ENCODE results near the gene MXRA7. TPM values are rescaled to one million over a fixed set of nuclear protein-coding genes. Genes with fewer than 3 reads are reported as not detected.
"Not testable (repeated sequence)": the region's sequence is repeated elsewhere in the genome, so short reads cannot be mapped to it uniquely, and the experiment has no call there.

Gene MXRA7
- total RNA-seq, 1 experiment from 2014 or later = 96.7 TPM

GRCh38 chr17:76700617-76701470 lies 9.9 kb downstream of the MXRA7 start:
- in situ Hi-C loops (cut with HindIII; ENCODE audit: low sequenced_read_pairs) = no loop called here
- DNase-seq (ENCODE audit: low spot score) = peak; percentile 79

GRCh38 chr17:76700270-76700616 lies 10.5 kb downstream of the MXRA7 start:
- DNase-seq (ENCODE audit: low spot score) = no peak
- in situ Hi-C loops (cut with HindIII; ENCODE audit: low sequenced_read_pairs) = no loop called here

GRCh38 chr17:76698466-76698977 lies 12.2 kb downstream of the MXRA7 start:
- in situ Hi-C loops (cut with HindIII; ENCODE audit: low sequenced_read_pairs) = loop anchor here (25.0 kb wide), 1 partner anchor 236 kb away; the partner anchor contains the start of genes AANAT and UBE2O
- not testable (repeated sequence) for DNase-seq (ENCODE audit: low spot score)

GRCh38 chr17:76697702-76698465 lies 12.9 kb downstream of the MXRA7 start:
- DNase-seq (ENCODE audit: low spot score) = peak; percentile 58
- in situ Hi-C loops (cut with HindIII; ENCODE audit: low sequenced_read_pairs) = loop anchor here (25.0 kb wide), 1 partner anchor 236 kb away; the partner anchor contains the start of genes AANAT and UBE2O

DNA sequence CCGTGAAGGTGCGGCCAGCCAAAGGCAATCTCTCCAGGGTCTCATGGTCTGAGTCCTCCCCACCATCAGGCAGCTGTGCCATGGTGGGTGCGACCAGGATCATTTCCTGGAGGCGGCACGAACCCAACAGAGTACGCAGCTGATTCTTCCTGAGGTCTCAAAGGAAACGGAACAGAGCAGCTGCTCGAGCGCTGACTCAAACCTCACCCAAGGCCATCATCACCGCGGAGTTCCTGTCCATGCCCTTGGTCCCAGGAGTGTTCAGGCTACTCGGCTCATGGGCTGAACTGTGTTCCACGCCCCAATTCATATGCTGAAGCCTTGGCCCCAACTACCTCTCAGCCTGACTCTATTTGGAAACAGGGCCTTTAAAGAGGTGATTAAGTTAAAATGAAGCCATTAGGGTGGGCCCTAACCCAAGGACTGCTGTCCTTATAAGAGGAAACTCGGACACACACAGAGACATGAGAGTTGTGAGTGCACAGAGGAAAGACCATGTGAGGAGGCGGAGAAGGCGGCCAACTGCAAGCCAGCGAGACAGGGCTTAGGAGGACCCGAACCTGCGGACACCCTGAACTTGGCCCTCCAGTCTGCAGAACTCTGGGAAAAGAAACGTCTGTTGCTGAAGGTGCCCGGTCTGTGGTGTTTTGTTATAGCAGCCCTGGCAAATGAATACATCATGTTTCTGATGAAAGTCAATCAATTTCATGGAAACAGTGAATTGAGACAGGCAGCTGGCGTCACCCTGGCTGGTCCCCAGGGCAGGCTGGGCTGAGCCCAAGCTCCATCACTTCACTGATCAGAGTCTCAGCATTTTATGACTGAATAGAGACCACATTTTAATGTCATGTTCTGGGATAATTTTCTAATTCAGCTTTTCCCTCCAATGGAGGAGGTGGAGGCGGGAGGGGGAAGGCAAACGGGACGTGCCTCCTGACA lies 13.7 kb downstream of the MXRA7 start:
- no peak for DNase-seq (ENCODE audit: low spot score)
- in situ Hi-C loops (cut with HindIII; ENCODE audit: low sequenced_read_pairs) = loop anchor here (25.0 kb wide), 1 partner anchor 235 kb away; the partner anchor contains the start of genes AANAT and UBE2O

DNA sequence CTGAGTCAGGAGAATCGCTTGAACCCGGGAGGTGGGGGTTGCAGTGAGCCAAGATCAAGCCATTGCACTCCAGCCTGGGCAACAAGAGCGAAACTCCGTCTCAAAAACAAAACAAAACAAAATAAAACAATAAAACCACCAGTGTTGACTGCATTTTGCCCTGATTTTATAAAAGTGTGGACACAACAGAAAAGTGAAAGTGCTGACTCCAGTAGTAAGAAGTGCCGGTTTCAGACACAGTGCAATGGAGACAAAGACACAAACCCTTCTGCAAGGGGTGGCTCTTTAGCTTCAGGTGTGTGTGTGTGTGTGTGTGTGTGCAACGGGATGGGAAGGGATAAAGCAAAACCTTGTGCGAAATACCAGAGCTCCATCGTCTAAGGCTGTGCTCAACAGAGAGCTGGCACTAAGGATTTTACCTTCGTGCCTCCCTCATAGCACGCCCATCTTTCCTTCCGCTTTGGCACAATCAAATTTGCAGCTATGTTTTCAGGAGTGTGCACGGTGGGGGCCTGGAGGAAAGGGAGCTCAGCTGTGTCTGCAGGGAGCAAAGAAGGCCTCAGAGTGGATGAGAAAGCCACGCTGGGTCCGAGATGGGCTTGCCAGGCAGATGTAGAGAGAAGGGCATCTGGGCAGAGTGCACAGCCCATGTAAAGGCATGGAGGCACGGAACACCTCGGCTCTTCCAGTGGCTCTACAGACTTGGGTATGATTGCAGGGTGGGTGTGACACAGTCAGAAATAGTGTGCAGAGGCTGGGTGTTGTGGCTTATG lies 15.5 kb downstream of the MXRA7 start:
- in situ Hi-C loops (cut with HindIII; ENCODE audit: low sequenced_read_pairs) = loop anchor here (25.0 kb wide), 1 partner anchor 233 kb away; the partner anchor contains the start of genes AANAT and UBE2O
- DNase-seq (ENCODE audit: low spot score) = no peak

- in situ Hi-C loops (cut with HindIII; ENCODE audit: low sequenced_read_pairs) = loop anchor here (25.0 kb wide), 1 partner anchor 229 kb away; the partner anchor contains the start of genes AANAT and UBE2O
- DNase-seq (ENCODE audit: low spot score) = no peak
Observed at GRCh38 chr17:76691379-76692191, 19.2 kb downstream of the MXRA7 start.

GRCh38 chr17:76690596-76691280 lies 20.0 kb downstream of the MXRA7 start:
- DNase-seq (ENCODE audit: low spot score) = no peak
- in situ Hi-C loops (cut with HindIII; ENCODE audit: low sequenced_read_pairs) = loop anchor here (25.0 kb wide), 1 partner anchor 228 kb away; the partner anchor contains the start of genes AANAT and UBE2O

DNA sequence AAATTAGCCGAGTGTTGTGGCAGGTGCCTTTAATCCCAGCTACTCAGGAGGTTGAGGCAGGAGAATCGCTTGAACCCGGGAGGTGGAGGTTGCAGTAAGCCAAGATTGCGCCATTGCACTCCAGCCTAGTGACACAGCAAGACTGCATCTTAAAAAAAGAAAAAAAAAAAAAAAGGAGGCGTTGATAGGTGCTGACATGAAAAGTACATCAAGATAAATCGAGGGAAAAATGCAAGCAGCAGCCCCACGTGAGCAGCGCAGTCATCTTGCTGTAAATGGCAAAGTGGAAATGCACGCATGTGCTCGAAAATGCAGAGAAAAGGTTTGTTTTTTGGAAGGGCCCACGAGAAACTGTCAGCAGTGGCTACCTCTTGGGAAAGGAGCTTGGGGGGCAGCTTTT lies 20.9 kb downstream of the MXRA7 start:
- DNase-seq (ENCODE audit: low spot score) = no peak
- in situ Hi-C loops (cut with HindIII; ENCODE audit: low sequenced_read_pairs) = loop anchor here (25.0 kb wide), 1 partner anchor 228 kb away; the partner anchor contains the start of genes AANAT and UBE2O

GRCh38 chr17:76688165-76688622 lies 22.6 kb downstream of the MXRA7 start:
- in situ Hi-C loops (cut with HindIII; ENCODE audit: low sequenced_read_pairs) = loop anchor here (25.0 kb wide), 1 partner anchor 226 kb away; the partner anchor contains the start of genes AANAT and UBE2O
- no peak for DNase-seq (ENCODE audit: low spot score)

DNA sequence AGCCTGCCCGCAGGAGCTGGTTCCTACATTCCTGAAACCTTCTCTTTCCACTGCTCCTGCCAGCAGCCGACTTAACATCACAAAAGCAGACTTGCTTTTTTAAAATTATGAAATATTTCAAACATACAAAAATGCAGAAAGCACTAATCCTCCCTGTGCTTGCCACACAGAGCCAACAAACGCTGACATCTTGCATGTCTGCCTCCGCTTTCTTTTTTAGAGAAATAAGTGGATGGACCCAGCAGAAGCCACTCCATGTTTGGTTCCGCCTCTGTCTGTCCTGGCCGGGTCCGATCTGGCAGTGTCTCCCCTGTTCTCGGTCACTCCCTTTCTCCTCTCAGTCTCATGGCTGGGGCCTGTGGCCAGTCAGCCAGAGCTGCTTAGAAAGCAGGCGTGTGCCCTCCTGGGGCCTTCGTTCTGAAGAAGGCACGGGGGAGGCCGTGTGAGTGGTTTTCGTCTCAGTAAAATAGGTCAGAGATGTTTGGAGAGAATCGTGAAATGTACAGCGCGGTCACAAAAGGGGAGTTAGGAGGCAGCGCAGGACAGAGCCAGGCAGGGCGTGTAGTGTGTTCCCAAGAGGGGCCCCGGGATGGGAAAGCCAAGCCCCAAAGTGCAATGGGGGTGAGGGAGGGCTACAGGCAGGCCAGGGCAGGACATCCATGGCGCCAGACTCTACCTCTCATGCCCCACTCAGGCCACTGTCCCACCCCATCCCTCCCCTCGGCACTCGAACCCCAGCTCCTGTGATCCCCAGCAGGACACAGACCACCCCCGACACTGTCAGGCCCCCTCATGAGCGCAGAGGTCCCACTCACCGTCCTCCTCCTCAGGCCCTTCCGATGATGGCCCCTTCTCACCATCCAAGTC lies 23.2 kb downstream of the MXRA7 start:
- peak; percentile 48 for DNase-seq (ENCODE audit: low spot score)
- in situ Hi-C loops (cut with HindIII; ENCODE audit: low sequenced_read_pairs) = loop anchor here (25.0 kb wide), 1 partner anchor 225 kb away; the partner anchor contains the start of genes AANAT and UBE2O

- in situ Hi-C loops (cut with HindIII; ENCODE audit: low sequenced_read_pairs) = loop anchor here (25.0 kb wide), 1 partner anchor 224 kb away; the partner anchor contains the start of genes AANAT and UBE2O
- no peak for DNase-seq (ENCODE audit: low spot score)
Observed at GRCh38 chr17:76686538-76687297, 24.0 kb downstream of the MXRA7 start.

- no peak for DNase-seq (ENCODE audit: low spot score)
- in situ Hi-C loops (cut with HindIII; ENCODE audit: low sequenced_read_pairs) = loop anchor here (25.0 kb wide), 1 partner anchor 224 kb away; the partner anchor contains the start of genes AANAT and UBE2O
Observed at GRCh38 chr17:76685846-76686245, 24.9 kb downstream of the MXRA7 start.

- DNase-seq (ENCODE audit: low spot score) = no peak
- in situ Hi-C loops (cut with HindIII; ENCODE audit: low sequenced_read_pairs) = loop anchor here (25.0 kb wide), 1 partner anchor 223 kb away; the partner anchor contains the start of genes AANAT and UBE2O
Observed at GRCh38 chr17:76685366-76685765, 25.4 kb downstream of the MXRA7 start.

Data from G401 (cell line).